Cardiac muscle cell (in vitro differentiated cells and primary cell): Measurements from ENCODE around the gene IFITM10. TPM values are rescaled to one million over a fixed set of nuclear protein-coding genes. Genes with fewer than 3 reads are reported as not detected.

Experiments used
- DNase-seq, 2 donors: peaks; one replicate each; pipeline versions ENCODE4 v3.0.0 to v3.0.0-alpha.2; 2010 to 2017; ENCODE audit warnings: low read depth in 1 of 2, low spot score in 1 of 2
- H3K27ac ChIP-seq: fragments of 200-600 bp; sonication (generic); 2 replicates; pipeline ENCODE4 v1.5.1; 2016
- H3K27me3 ChIP-seq: fragments of 200-600 bp; sonication (generic); 2 replicates; pipeline ENCODE4 v1.6.0; 2016; ENCODE audit warnings: control low read depth
- H3K36me3 ChIP-seq: fragments of 200-600 bp; sonication (generic); 2 replicates; pipeline ENCODE4 v1.5.1; 2016; ENCODE audit warnings: control low read depth
- H3K4me1 ChIP-seq: fragments of 200-600 bp; sonication (generic); 2 replicates; pipeline ENCODE4 v1.8.1; 2017; ENCODE audit warnings: low read depth, mild to moderate bottlenecking, mixed run types
- H3K4me3 ChIP-seq: fragments of 200-600 bp; sonication (generic); 2 replicates; pipeline ENCODE4 v1.5.1; 2016; ENCODE audit warnings: mild to moderate bottlenecking
- H3K9me3 ChIP-seq: fragments of 200-600 bp; sonication (generic); 2 replicates; pipeline ENCODE4 v1.5.1; 2017; ENCODE audit warnings: low read depth, mild to moderate bottlenecking, control low read depth
- polyA plus RNA-seq: library from polyadenylated mRNA; unstranded; fragments of >200 nt; fragmentation: Nextera tagmentation; extraction: Ambion mirVana; gene quantifications from 2 replicates; pipeline ENCODE4 v1.2.1, GENCODE V29; 2016
- total RNA-seq: library from RNA; depleted of rRNA; stranded (reverse); fragments of >200 nt; gene quantifications from 2 replicates; pipeline ENCODE4 v1.2.3, GENCODE V29; 2016
- TF ChIP-seq, protein P1 (sequence below): IDR thresholded peaks from 2 replicates; pipeline ENCODE4 v1.5.1; 2012; ENCODE audit warnings: low read depth, mild to moderate bottlenecking, low read length

IFITM10 gene
- total and polyA plus RNA-seq, 2 experiments from 2014 or later, result 1.9 TPM; not detected in 1

DNA sequence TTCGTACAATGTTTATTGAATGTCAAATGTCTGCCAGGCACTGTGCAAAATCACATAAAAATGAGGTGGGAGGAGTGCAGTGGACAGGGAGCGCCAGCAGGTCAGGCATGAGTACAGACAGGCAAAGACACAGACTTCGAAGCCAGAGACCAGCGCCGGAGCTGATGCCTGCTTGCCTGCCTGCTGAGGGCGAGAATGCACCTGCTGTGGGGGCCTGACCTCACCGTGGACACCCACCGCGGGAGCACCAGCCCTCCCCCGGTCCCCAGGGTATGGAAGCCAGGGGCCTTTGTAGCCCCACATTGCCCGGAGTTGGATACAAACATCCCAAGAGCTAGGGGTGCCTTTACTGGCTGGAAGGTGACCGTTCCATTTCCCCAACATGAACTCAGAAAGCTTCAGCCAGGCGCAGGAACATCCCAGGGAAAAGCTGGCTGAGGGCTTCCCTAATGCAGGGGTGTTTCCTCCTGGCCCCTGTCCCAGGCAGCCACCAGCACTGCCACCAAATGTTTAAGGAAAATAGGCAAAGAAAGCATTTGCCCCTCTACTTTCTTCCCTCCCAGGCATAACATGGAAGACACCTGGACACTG lies 17.9 kb downstream of the IFITM10 start:
- TF ChIP-seq, protein P1, sequence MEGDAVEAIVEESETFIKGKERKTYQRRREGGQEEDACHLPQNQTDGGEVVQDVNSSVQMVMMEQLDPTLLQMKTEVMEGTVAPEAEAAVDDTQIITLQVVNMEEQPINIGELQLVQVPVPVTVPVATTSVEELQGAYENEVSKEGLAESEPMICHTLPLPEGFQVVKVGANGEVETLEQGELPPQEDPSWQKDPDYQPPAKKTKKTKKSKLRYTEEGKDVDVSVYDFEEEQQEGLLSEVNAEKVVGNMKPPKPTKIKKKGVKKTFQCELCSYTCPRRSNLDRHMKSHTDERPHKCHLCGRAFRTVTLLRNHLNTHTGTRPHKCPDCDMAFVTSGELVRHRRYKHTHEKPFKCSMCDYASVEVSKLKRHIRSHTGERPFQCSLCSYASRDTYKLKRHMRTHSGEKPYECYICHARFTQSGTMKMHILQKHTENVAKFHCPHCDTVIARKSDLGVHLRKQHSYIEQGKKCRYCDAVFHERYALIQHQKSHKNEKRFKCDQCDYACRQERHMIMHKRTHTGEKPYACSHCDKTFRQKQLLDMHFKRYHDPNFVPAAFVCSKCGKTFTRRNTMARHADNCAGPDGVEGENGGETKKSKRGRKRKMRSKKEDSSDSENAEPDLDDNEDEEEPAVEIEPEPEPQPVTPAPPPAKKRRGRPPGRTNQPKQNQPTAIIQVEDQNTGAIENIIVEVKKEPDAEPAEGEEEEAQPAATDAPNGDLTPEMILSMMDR, result no peak
- Histone ChIP-seq H3K9me3 (no peaks in the 10 kb centered on the region), H3K4me3 (no peak overlapping the region), H3K27me3 (peaks cover 43% of the 10 kb centered on the region), H3K27ac (no peak overlapping the region), H3K4me1 (no peaks in the 10 kb centered on the region), H3K36me3 (no peaks in the 10 kb centered on the region)
- DNase-seq, result no peak

DNA sequence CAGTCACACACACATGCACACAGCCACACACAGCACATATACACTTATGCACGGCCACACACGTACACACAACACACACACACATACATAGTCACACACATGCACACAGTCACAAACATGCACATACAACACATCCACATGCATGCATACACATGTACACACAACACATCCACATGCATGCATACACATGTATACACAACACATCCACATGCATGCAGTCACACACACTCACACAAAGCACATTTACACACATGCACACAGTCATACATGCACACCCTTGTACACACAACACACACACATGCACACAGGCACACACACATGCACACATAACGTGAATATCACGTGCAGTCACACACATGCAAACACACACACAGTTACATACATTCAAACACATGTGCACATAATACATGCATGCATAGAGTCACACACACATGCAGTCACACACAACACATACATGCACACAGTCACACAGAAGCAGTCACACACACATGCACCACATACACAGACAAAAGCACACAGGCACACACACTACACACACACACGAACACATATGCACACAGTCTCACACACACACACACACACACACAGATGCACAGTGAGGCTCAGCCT lies 18.8 kb downstream of the IFITM10 start:
- H3K9me3 ChIP-seq, result no peaks in the 10 kb centered on the region
- H3K27ac ChIP-seq, result no peak overlapping the region
- H3K4me3 ChIP-seq, result no peak overlapping the region
- DNase-seq, result no peak
- H3K4me1 ChIP-seq, result no peaks in the 10 kb centered on the region
- TF ChIP-seq, protein P1, result no peak
- H3K27me3 ChIP-seq, result peaks cover 43% of the 10 kb centered on the region
- H3K36me3 ChIP-seq, result no peaks in the 10 kb centered on the region

DNA sequence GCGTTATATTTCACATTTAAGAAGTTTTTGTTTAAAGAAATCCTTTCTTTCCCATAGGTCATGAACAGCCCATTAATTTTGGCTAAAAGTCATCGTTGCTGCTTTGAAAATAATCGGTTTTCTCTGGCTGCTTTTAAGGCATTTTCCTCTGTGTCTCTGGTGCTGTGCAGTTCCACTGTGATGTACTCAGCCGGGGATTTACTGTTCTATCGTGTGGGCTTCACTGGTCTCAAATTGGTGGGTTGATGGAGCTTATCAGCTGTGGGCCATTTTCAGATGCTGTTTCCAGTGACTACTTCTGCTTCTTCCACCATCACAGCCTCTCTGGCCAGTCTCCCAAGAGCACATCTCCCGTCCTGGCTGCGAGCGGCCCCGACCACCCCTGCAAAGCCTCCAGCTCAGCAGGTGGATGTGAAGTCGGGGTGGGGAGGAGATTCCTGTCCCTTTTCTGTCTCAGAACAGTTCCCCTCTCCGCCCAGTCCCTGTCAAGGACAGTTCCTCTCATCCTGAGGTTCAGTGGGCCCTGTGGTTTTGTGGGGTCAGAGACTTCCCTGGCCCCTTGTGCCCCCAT lies 20.3 kb downstream of the IFITM10 start:
- Histone ChIP-seq H3K27ac (no peak overlapping the region), H3K27me3 (peaks cover 43% of the 10 kb centered on the region), H3K36me3 (no peaks in the 10 kb centered on the region), H3K4me3 (no peak overlapping the region), H3K9me3 (no peaks in the 10 kb centered on the region), H3K4me1 (no peaks in the 10 kb centered on the region)
- DNase-seq, result no peak
- TF ChIP-seq, protein P1, result no peak

DNA sequence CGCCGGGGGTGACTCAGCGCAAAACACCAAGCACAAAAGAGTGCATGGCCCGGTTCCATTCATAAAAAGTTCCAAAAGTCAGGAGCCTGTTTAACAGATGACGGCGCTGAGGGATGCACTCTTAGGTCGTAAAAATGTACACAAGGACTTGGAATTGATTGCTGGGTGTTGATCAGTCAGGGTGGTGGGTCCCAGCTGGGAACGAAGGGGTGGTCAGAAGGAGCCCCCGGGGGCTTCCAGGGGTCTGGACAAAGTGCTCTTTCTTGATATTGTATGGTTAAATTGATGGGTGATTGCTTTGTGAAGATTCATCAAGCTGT lies 20.7 kb downstream of the IFITM10 start:
- H3K4me3 ChIP-seq, result no peak overlapping the region
- no peaks in the 10 kb centered on the region for H3K4me1 ChIP-seq
- no peaks in the 10 kb centered on the region for H3K9me3 ChIP-seq
- TF ChIP-seq, protein P1, result no peak
- no peaks in the 10 kb centered on the region for H3K36me3 ChIP-seq
- DNase-seq, result no peak
- H3K27ac ChIP-seq, result no peak overlapping the region
- peaks cover 43% of the 10 kb centered on the region for H3K27me3 ChIP-seq

DNA sequence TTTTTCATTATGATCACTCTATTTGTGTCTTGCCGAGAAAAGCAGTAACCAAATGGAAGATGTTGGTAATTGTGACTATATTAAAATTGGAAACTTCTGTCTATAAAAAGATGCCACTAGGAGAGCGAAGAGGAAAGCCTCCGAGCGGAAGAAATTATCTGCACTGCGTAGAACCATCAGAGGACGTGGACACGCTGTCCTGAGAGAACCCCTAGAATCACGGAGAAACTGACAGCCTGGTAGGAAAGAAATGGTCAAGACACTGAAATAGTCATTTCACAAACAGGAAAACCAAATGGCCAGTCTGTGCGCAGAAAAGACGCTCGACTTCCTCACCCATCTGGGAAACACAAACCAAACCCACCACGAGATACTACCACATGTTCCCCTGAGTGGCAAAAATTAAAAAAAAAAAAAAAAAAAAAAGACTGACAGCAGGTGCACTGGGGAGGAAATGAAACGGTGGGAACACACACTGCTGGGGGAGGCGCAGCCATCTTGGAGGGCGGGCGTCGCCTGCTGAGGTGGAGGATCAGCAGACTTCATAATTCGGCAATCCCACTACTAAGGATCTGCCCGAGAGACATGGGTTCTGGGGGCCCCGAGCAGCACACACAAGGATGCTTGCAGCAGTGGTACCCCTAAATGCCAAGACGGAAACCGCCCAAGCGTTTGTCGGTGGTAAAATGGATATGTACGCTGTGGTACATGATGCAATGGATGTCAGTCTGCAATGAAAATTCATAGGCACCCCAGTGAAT lies 21.3 kb downstream of the IFITM10 start:
- DNase-seq, result no peak
- Histone ChIP-seq H3K36me3 (no peaks in the 10 kb centered on the region), H3K4me1 (no peaks in the 10 kb centered on the region), H3K4me3 (no peak overlapping the region), H3K9me3 (no peaks in the 10 kb centered on the region), H3K27ac (no peak overlapping the region), H3K27me3 (peaks cover 43% of the 10 kb centered on the region)
- TF ChIP-seq, protein P1, result no peak
